ENCODE results near the gene TRERF1.
"Not testable (repeated sequence)": the region's sequence is repeated elsewhere in the genome, so short reads cannot be mapped to it uniquely, and the experiment has no call there.

The TRERF1 gene

DNA sequence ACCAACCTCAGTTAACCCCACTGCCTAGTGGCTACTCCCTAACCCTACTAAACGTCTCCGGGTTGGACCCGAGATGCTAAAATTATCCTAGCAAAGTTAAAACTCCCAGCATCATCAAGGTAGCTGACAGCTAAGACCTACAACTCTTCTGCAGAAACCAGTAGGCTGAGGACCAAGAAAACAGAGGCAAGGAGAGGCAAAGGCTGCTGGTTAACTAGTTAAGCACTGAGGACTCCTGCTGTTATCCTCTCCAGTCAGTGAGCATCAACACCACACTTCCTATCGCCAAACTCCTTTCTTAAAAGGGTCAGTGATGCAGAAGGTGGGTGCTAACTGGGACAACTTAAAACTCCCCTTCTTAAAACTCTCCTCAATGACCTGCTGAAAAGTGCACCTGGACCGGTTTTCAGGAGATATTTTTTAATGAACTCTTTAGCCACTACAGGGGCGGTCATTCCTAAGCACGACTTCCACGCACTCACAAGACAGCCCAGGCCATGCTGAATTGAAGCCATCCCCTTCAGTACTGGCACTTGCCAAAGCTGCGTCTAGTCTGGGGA lies 1.7 kb downstream of the TRERF1 start:
- DNase-seq (ENCODE audit: low spot score): no peak

- no peak for DNase-seq (ENCODE audit: low spot score)
These were observed 2.6 kb downstream of the TRERF1 start for GRCh38 chr6:42448927-42449659.

- no peak for DNase-seq (ENCODE audit: low spot score)
These were observed 3.3 kb downstream of the TRERF1 start for GRCh38 chr6:42448391-42448790.

GRCh38 chr6:42446996-42447395 lies 4.7 kb downstream of the TRERF1 start:
- no peak for DNase-seq (ENCODE audit: low spot score)

- DNase-seq (ENCODE audit: low spot score): no peak
These were observed 5.4 kb downstream of the TRERF1 start for GRCh38 chr6:42446370-42446769.

- DNase-seq (ENCODE audit: low spot score): not testable (repeated sequence)
These were observed 5.8 kb downstream of the TRERF1 start for GRCh38 chr6:42445955-42446354.

GRCh38 chr6:42443312-42444060 lies 8.2 kb downstream of the TRERF1 start:
- DNase-seq (ENCODE audit: low spot score): no peak

- no peak for DNase-seq (ENCODE audit: low spot score)
These were observed 10.0 kb downstream of the TRERF1 start for GRCh38 chr6:42441697-42442081.

DNA sequence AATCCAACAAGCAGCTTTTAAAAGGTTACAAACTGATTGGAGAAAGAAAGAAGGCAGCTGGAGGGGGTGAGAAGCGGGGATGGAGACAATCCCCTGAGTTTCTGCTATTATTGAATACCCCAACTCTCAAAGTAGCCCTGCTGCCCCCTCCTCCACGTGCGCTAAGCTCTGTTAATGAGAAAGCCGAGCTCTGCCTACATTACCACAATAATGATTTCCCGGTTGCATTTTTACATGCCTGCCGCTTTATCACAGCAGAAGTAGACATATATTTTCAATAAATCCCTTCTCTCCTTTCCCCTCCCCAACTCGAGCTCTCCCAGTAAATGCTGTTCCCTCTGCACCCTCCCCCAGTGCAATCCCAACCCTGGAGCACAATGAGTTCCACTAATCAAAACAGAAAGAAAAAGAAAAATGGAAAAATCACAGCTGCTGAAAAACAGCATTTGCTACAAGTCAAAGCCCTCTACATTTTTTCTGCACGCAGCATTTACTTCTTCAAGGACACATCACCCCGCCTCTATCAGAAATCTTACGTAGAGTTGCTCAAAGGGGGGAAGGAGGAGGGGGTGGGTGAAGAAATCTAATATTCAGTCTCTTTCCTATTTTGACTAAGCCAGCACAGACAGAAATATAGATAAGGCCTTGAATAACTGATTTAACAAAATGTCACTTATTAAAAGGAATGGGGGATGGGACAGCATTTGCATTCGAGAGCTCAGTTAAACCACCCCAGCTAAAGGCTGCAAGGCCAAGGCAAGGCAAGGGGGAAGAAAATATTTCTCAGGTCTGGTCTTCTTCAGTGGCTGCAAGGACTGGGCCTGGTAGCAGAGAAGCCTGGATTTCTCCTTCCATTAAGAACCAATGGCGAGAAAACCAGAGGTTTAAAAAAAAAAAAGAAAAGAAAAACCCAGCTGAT lies 10.7 kb downstream of the TRERF1 start:
- DNase-seq (ENCODE audit: low spot score): no peak

DNA sequence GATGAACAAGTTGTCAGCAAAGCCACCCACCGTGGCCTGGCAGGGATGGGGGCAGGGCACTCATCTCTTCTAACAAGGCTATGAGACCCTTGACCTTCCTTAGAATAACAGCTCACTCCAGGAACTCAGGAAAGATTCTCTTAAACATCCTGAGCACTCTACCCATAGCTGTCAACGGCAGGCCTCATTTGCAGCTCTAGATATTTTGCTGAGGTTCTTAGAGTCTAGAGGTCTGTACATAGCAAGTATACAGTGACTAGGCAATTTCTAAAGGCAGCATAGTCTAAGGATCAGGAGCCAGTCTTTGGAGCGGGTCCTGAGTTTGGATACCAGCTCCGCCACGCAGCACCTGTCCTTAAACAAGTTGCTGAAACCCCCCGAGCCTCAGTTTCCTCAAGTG lies 11.7 kb downstream of the TRERF1 start:
- no peak for DNase-seq (ENCODE audit: low spot score)

- no peak for DNase-seq (ENCODE audit: low spot score)
These were observed 14.9 kb downstream of the TRERF1 start for GRCh38 chr6:42436825-42437224.

GRCh38 chr6:42434237-42434636 lies 17.5 kb downstream of the TRERF1 start:
- no peak for DNase-seq (ENCODE audit: low spot score)

GRCh38 chr6:42433409-42433808 lies 18.3 kb downstream of the TRERF1 start:
- DNase-seq (ENCODE audit: low spot score): no peak

DNA sequence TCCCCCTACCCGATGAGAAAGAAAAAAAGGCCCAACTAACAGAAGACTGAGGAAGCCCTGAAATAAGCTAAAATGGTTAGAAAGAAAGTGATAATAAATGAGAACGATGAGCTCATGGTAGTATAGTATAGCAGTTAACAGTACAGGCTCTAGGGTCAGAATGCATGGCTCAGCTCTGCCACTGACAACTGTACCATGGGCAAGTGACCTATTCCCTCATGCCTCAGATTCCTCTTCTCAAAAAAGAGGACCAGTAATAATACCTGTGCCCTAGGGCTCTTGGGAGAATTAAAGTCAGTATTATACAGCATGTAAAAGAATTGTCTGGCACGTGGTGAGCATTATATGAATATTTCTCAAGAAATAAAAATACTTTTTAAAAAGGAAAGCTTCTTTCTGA lies 19.8 kb downstream of the TRERF1 start:
- DNase-seq (ENCODE audit: low spot score): no peak

DNA sequence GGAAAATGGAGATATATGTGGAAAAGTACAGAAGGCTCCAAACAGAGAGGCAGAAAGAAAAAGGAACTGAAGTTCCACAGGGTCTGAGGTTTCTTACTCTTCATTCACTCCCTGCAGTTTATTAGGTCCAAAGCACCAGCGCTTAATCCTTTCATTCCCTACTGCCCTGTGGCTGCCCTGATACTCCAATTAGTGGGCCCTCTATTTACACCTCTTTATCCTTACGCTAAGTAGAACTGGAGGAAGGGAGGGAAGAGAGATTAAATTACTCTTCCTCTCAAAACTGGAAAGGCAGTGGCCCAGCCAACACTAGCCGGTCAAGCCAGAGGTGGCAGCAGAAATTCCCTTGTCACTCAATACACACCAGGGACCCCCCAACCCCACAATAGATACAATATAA lies 20.4 kb downstream of the TRERF1 start:
- no peak for DNase-seq (ENCODE audit: low spot score)

DNA sequence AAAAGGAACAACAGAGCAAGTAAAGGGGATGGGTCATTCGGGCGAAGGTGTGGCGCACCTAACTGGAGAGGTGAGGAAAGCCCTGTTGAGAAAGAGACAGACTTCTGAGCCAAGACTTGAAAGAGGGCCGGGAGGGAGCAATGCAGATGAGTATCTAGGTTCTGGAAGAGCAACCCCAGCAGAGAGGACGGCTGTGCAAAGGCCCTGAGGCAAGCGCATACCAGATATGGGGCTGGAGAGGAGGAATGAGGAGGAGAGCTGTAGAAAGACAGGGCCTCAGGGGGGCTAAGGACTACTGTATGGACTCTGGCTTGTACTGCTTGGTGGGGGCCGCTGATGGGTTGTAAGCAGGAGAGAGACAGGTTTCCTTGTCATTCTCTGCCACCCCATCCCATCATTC lies 21.9 kb downstream of the TRERF1 start:
- no peak for DNase-seq (ENCODE audit: low spot score)

- no peak for DNase-seq (ENCODE audit: low spot score)
These were observed 22.6 kb downstream of the TRERF1 start for GRCh38 chr6:42429042-42429585.

- no peak for DNase-seq (ENCODE audit: low spot score)
These were observed 23.2 kb downstream of the TRERF1 start for GRCh38 chr6:42428326-42429041.

GRCh38 chr6:42427871-42428270 lies 23.9 kb downstream of the TRERF1 start:
- DNase-seq (ENCODE audit: low spot score): no peak

DNA sequence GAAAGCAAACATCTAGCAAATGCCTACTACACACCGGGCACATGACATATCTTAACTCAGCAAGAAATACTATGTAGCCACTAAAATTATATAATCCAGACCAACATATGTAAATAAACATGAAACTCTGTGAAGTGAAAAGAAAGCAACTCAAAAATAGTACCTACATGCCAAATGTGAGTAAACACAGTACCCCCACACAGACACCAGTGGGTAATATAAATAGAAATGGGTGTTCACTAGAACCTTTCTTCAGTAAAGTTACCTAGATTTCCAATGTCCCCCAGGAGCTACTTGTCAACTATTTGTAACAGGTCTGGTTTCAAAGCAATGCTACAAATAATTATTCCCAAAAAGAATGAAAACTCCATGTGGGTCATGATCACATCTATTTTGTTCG lies 25.5 kb downstream of the TRERF1 start:
- DNase-seq (ENCODE audit: low spot score): no peak

- DNase-seq (ENCODE audit: low spot score): no peak
These were observed 26.7 kb downstream of the TRERF1 start for GRCh38 chr6:42424906-42425474.
